Stimulated activated CD8-positive, alpha-beta memory T cell treated with anti-CD3 and anti-CD28 coated beads, Interleukin-15, amount 100 ng/mL, for 1 hour (primary cell): ENCODE data around the gene SPHK1.

Source experiments
- DNase-seq: peaks from one replicate; pipeline ENCODE4 v3.0.0-alpha.2; 2020; ENCODE audit warnings: low read depth

Gene SPHK1

GRCh38 chr17:76407509-76407908, 23.1 kb downstream of the SPHK1 start:
- DNase-seq: no peak

- peak; percentile 47 for DNase-seq
Measured at GRCh38 chr17:76408037-76408849, 23.8 kb downstream of the SPHK1 start.

GRCh38 chr17:76410328-76410965, 26.0 kb downstream of the SPHK1 start:
- no peak for DNase-seq

- no peak for DNase-seq
Measured at GRCh38 chr17:76411247-76411646, 26.8 kb downstream of the SPHK1 start.

GRCh38 chr17:76414334-76415295, 30.2 kb downstream of the SPHK1 start:
- no peak for DNase-seq

- DNase-seq: no peak
Measured at GRCh38 chr17:76415786-76416185, 31.4 kb downstream of the SPHK1 start.

GRCh38 chr17:76416457-76416856, 32.0 kb downstream of the SPHK1 start:
- no peak for DNase-seq

GRCh38 chr17:76416899-76417298, 32.5 kb downstream of the SPHK1 start:
- DNase-seq: no peak

GRCh38 chr17:76417499-76418143, 33.2 kb downstream of the SPHK1 start:
- no peak for DNase-seq

- DNase-seq: no peak
Measured at GRCh38 chr17:76419576-76420260, 35.3 kb downstream of the SPHK1 start.

- no peak for DNase-seq
Measured at GRCh38 chr17:76420356-76421043, 36.1 kb downstream of the SPHK1 start.

GRCh38 chr17:76421044-76421407, 36.6 kb downstream of the SPHK1 start:
- no peak for DNase-seq

GRCh38 chr17:76422406-76422805, 38.0 kb downstream of the SPHK1 start:
- no peak for DNase-seq

GRCh38 chr17:76422860-76423259, 38.5 kb downstream of the SPHK1 start:
- DNase-seq: no peak

- no peak for DNase-seq
Measured at GRCh38 chr17:76426853-76427252, 42.4 kb downstream of the SPHK1 start.

- no peak for DNase-seq
Measured at GRCh38 chr17:76427501-76428231, 43.3 kb downstream of the SPHK1 start.

GRCh38 chr17:76428511-76428910, 44.1 kb downstream of the SPHK1 start:
- no peak for DNase-seq

GRCh38 chr17:76431509-76431908, 47.1 kb downstream of the SPHK1 start:
- no peak for DNase-seq

GRCh38 chr17:76432004-76432403, 47.6 kb downstream of the SPHK1 start:
- DNase-seq: no peak

GRCh38 chr17:76432712-76433336, 48.4 kb downstream of the SPHK1 start:
- no peak for DNase-seq
